GDM1 (cell line): ENCODE data around the gene CD99L2.

Experiments
- DNase-seq: peaks from one replicate; lab custom pipeline; 2025; lab: John Stamatoyannopoulos, UW

CD99L2 gene, protein sequence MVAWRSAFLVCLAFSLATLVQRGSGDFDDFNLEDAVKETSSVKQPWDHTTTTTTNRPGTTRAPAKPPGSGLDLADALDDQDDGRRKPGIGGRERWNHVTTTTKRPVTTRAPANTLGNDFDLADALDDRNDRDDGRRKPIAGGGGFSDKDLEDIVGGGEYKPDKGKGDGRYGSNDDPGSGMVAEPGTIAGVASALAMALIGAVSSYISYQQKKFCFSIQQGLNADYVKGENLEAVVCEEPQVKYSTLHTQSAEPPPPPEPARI

DNA sequence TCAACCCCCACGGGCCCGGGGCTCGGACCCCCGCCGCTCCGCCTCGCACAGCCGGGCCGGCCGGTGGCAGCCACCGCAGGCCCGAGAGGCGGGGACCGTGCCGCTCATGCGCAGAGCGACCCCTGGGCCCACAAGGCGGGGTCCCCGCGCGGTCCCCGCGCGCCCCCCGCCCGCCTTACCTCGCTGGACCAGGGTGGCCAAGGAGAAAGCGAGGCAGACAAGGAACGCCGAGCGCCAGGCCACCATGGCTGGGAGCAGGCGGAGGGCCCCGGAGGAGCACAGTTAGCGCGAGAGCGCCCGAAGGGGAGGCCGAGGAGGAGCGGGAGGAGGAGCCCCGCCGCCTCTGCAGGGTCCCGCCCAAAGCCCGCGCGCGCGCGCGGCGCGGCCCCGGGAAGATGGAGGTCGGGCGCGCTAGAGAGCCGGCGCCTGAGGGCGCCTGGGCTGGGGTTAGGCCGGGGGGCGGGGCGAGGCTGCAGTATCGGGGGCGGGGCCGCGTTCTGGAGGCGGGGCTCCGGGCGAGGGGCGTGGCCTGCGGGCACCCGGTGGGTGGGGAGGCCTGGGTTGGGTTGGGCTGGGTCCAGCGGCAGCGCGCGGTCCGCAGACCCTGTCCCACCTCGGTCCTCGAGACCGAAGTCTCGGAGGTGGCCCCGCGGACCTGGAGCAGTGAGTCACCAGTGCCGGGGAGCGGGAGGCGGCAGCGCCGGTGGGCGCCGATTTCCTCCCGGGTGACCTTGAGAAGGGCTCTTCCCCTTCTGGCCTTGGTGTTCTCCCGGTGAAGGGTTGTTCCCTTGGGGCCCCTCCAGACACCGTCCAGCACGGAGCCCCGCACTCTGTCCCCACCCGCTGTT is at the start of gene CD99L2:
Gene CD99L2, minus strand, starts transcription at position 326 of the 848 bp plus-strand sequence. Its CDS starts 80 bp downstream, at position 246.
- peak; percentile 74 for DNase-seq

DNA sequence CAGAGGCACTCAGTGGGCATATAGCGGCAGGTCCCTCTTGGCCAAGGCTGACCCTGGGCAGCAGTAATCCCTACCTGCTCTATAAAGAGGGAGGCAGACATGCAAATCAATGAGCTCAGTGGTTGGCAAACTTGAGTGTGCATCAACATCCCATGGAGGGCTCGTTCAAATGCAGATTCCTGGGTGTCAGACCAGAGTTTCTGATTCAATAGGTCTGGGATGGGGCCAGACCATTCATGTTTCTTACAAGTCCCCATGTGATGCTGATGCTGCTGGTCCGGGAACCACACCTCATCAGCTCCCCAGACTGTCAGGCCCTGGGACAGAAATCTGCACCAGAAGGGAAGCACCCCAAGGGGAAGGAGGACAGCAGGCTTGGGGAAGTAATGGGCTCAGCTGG is 45.8 kb upstream of the CD99L2 start:
- DNase-seq = no peak

DNA sequence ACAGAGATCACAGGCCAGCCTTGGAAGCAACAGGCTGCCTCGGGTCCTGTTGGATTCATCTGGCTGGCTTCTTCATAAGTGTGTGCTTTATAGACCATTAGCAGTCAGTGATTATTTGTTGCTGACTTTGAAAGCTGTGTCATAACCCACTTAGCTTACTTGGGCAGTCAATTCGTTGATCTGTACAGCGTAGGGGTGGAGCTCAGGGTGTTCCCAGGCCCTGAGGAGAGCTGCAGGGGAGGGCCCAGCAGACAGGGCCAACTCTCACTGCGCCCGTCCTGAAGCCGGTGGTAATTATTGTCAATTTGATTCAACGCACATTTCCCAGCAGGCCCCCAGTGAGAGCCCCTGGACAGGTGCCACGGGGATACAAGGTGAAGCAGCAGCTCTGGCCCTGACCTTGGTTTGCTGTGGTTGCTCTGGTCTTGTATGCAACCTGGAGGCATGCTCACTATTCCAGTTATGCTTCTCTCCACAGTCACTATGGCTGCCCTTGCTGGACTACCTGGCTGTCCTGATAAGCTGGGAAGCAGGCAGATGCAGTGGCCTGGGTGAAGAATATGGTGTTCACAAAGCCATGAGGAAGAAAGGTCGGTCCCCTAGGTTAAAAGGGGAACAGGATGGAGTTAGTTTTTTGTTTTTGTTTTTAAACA is 44.6 kb upstream of the CD99L2 start:
- DNase-seq = no peak

DNA sequence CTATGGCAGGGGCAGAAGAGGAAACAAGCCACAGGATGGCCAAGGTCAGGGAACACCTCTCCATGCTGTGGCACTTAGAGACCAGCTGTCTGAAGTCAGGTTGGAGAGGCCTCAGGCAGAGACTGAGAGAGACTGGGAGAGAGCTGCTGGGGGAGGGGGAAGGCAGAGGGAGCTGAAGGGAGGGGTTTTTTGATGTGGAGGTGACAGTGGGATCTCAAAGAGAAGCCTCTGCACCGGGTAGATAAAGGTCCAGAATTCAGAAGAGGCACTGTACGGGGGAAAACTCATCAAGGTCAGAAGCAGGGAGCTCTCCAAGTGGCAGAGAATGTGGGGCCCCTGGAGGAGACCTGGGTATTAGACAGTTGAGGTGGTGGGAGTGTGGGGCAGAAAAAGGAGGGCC is 43.1 kb upstream of the CD99L2 start:
- DNase-seq = no peak

DNA sequence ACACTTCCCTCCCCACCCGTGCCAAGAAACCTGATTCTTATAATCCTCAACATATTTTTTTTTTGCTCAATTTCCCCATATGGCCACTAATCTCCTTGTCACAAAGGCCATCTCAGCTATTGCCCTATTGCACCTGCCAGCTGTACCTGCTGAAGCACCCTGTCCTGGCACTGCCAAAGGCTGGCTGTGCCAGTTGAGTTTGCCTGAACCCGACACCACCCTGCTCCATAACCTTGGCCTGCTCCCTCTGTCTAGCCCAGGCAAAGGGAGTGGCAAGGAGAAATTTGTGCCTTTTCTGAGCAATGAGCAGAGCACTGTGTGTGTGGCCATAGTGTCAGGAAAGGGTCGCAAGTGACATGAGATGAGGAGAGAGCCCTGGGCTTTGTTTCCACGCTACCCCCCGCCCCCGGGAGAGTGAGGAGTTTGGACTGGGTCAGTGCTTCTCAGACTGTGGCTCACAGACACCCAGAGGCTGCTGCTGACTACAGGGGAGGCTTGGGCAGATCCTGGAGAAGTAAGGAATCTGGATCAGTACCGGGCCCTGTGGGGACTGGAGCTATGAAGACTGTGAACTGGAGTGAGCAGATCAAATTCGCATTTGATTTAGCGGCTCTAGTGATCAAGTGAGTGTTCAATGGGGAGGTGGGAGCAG is 42.5 kb upstream of the CD99L2 start:
- no peak for DNase-seq

DNA sequence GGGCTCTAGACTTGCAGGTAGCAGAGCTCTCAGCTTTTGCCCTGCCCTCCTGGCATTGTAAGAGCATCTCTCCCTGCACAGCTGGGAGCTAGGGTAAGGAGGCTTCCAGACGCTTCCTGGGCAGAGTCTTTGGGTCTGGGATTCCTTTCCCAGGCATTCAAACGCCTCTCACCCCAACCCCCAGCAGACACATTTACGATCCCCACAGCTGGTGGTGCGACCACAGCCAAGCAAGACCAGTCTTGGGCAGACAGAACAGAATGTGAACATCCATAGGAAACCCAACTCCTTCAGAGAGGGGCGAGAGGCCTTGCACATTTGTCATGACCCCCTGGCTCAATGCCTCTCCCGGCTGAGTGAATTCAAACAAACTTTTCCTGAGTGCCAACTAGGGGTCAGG is 38.1 kb upstream of the CD99L2 start:
- DNase-seq = no peak

DNA sequence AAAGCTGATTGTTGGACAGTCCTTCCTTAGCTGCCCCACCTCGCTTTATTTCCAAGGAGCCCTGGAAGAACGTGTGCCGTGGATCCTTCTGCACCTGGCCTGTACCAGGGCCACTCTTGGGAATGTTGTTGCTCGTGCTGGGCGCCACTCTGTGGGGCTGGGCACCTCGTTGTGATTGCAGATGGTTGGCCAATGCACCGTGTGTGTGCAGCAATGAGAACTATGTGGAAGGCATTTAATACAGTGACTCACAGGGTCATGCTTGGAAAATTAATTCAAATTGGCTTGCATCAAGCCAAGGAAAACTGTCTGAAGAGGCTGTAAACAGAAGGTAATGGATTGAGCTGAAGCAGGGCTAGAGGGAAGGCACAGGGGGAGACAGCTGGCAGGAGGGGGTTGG is 37.0 kb upstream of the CD99L2 start:
- DNase-seq = no peak

DNA sequence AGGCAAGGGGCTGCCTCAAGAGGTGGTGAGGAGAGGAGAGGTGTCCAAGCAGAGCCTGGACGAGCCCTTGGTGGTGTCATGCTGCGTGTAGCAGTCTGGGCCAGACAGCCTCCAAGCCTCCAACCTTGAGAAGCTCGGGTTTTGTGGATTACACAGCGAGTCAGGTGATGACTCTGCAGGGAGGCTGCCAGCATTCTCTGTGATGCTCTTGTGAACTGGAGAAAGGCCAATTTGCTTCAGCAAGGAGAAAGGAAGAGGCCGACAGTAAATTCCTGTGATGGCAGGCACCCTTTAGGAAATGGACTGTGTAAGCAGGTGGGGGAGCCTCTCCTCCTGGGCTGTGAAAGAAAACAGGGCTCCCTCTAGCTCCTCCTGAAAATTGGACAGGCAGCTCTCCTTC is 36.0 kb upstream of the CD99L2 start:
- DNase-seq = no peak

DNA sequence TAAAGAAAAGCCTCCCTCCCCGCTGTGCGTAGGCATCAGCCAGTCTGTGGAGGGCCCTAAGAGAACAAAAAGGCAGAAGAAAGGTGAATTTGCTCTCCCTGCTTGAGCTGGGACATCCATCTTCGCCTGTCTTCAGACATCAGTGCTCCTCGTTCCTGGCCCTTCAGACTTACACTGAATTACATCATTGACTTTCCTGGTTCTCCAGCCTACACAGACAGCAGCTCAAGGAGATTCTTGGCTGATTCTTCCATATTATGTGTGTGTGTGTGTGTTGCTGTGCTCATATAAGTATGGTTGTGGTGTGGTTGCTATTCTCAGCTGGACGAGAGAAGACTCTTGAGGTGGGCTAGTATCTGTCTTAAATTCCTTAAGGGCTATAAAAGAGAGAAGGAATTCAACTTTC is 35.5 kb upstream of the CD99L2 start:
- no peak for DNase-seq

DNA sequence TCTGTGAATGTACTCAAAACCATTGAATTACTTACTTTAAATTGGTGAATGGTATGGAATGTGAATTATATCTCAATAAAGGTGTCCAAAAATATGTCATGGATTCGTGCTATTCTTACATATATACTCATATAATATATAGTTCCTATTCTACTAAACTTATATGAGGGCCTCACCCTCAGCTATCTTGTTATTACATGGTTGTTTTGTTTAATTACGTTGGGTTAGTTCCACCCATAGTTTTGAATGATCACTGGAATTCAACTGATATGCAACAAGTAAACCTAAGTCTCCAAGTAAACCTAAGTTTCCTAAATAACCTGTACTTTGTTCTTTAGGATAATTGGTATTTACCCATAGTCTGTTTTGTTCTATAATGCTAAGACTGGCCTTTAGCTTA is 30.6 kb upstream of the CD99L2 start:
- DNase-seq = no peak

DNA sequence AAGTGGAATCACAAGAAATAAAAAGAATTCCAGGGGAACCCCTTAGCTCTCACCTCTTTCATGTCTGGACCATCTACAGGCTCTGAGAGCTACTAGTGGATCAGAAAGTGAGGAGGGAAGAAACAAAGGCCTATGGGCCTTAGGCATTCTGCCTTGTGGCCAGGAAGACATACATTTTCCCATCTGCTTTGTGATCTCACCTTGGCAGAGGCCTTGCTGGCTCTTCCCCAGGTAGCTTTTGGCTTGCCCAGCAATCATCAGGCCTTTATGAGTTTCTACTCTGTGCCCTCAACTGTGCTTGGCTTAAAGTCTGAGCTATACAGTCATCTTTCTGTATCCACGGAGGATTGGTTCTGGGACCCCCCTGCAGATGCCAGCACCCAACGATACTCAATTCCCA is 28.3 kb upstream of the CD99L2 start:
- DNase-seq = no peak

DNA sequence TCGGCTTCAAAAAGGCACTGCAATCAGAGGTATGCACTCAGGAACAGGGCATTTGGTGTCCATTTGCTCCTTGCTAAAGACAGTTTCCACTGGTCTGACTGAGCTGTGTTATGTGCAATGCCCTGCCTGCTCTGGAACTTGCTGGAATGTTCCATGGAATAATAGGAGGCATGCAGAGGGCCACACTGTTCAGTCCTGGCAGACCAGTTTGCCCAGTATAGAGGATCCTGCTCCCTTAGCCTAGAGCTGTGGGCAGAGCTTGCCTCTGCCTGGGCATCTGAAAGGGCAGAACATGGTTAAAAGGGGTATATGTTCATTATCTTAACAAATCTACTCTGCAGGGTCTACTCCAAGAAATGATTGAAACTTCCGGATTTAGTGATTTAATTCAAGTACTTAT is 27.8 kb upstream of the CD99L2 start:
- no peak for DNase-seq

DNA sequence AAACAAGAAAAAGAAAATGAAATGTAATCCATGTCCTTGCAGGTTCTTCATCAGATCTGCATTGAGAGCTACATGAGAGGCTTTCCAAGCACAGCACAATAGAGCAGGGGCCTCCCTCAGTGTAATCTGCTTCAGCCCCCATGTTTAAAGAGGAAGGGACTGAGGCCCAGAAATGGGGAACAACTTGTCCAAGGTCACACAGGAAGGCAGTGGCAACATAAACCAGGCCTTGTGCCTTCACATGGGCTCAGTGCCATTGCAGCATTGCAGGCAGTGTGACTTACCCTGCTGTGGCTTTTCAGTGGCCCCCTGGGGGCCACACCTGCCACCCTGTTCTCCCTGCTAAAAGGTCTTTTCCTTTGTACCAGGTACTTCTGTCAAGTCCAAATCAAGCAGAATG is 20.9 kb upstream of the CD99L2 start:
- no peak for DNase-seq

DNA sequence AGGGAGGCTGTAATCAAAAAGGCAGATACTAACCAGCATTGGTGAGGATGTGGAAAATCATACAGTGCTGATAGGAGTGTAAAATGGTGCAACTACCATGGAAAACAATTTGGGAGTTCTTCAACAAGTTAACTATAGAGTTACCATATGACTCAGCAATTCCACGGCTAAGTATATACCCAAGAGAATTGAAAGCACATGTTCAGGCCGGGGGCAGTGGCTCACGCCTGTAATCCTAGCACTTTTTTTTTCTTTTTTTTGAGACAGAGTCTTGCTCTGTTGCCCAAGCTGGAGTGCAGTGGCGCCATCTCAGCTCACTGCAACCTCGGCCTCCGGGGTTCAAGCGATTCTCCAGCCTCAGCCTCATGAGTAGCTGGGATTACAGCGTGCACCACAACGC is 15.0 kb upstream of the CD99L2 start:
- DNase-seq = no peak

DNA sequence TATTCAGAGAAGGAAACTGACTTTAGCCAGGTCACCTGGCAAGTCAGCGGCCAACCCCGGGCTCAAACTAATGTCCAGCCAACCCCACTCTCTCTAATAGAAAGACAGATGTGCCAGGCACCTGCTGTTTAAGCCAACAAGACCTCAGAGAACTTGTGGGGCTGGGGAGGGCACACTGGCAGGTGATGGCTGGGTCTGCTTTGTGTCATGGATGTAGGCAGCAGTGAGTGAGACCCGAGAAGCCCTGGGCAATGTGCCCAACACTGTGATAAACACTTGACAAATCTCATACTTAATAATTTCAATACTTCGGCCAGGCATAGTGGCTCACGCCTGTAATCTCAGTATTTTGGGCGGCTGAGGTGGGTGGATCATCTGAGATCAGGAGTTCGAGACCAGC is 9.0 kb upstream of the CD99L2 start:
- no peak for DNase-seq

DNA sequence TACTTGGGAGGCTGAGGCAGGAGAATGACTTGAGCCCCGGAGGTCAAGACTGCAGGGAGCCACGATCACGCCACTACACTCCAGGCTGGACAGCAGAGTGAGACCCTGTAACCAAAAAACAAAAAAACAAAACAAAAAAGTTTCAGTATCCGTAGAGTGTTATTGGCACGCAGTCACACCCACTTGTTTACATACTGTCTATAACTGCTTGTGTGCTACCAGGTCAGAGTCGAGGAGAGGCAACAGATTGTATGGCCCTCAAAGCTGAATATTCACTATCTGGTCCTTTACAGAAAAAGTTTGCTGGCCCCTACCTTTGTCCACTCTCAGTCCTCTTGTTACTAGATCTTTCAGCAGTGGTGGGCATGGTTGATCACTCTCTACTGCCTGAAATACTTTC is 8.2 kb upstream of the CD99L2 start:
- DNase-seq = no peak

DNA sequence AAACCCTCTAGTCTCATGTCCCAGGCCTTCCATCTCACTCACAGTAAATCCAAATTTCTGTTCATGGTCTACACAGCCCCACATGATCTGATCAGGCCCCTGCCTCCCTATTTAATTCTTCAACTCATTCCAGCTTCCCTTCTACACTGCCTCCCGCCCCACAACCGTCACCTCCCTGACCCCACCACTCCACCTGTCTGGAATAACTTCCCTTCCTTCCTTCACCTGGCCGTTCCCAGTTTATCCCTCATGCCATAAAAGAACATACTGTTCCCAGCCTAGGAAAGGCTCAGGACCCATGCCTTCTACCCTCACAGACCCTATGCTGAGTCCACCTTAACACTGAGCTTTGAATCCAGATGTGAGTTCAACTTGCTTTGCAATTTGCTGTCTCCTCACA is 6.8 kb upstream of the CD99L2 start:
- no peak for DNase-seq

DNA sequence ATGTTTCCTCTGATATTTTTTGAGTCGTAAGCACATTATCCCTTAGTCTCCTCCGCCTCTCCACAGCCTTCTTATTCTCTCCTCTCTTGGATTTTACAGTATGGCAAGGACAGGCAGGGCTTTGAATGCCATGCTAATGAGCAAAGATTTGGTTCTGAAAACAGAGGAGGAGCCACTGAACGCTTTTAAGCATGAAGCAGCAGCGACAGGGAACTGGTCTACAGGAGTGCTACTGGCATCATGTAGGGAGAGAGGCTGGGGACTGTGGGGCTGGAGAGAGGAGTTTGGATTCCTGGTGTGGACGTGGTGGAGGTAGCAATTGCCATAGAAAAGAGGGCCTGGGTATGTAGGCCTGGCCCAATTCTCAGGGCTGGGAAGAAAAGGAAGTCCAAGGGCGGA is 4.6 kb upstream of the CD99L2 start:
- DNase-seq = no peak

DNA sequence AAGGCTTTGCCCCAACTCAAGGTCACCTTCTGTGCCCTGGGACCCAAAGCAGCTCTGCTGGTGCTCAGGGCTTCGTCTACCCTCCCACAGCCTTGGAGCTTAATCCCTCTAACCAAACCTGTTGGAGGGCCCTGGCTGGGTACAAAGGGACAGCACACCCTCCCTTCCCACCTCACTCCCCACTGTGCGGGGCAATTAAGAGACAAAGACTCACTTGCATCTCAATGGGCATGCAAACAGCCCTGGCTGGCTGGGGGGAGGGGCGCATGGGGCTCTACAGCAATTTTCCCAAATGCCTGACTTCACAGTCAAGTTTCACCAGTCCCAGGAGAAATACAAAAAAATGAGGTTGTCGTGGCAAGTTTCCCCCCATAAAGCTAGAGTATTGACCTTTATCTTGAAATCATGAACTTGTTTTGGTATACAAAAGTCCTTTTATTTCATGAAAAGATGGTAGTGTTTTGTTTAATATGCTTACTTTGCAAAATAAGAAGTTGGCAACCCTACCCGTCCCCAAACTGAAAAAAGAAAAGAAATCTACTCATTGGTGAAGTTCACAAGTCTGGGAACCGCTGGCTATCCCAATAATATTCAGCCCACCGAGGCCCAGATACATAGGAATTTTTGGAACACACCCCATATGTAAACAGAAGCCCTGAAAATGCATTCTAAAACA is 4.1 kb upstream of the CD99L2 start:
- no peak for DNase-seq

DNA sequence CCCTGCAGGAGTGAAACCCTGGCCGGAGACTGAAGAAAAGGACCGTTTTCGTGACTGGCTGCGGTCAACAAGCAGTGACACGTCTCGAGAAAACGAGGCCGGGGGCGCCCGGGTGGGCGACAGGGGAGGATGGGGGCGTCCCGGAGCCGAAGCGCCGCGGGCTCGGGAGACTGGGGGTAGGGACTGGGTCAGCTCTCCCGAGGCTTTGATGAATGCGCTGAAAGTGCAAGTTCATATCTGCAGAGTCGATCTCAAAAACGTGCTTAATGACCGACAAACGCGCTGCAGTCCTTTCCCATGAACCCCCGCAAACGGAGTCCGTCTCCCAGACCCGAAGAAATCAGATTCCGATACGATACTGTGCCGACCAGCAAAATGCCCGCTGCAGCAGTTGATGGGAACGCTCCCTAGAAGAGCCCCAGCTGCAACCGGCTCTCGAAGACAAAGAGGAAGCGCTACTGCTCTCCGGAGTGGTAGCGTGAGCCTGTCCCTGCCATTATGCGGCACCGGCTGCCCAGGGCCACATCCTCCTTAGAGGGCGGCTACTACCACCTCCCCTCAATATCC is 806 bp upstream of the CD99L2 start:
- DNase-seq = no peak

DNA sequence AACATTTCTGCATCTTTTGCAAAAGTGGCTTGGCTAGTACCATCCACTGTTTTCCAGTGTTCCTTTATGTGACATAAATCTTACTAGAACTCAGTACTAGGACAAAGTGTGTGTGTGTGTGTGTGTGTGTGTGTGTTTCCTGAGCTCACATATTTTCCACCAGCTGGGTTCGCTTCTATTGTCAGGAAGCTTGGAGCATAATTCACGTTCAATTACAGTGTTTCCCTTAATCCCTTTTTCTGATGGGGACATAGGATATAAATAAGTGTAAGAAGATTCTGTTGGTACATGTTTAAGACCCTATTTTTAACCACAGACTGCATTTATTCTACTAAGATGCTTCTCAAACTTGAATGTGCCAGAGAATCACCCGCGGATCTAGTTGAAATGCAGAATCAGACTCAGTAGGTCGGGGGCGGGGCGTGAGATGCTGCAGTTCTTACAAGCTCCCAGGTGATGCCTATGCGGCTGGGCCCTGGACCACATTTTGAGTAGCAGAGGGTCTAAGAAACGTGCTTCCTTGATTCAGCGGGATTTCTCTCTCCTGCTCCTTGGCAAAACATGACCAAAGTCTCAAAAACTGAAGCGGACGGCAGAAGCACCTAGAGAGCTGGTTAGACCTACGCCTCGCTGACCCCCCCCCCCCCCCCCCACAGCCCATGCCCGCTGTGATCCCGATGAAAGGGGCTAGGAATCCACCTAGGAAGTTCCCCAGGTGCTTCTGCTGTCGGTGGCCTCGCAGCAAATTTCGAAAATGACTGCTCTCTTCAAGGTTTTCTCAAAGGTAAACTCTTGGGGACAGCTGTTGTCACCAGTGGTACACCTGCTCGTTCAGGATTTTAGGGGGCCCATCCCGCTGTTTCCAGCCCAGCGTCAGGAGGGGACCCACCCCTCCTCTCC is 797 bp downstream of the CD99L2 start:
- DNase-seq = no peak
